Ovary (tissue), 9 donors: ENCODE data around the gene R3HDM1. TPM values are rescaled to one million over a fixed set of nuclear protein-coding genes. Genes with fewer than 3 reads are reported as not detected.
"Not testable (repeated sequence)": the region's sequence is repeated elsewhere in the genome, so short reads cannot be mapped to it uniquely, and the experiment has no call there.

Source experiments
- DNase-seq, 5 donors: peaks; one replicate each; pipeline ENCODE4 v3.0.0-alpha.2; 2019 to 2020
- H3K27ac ChIP-seq, 2 donors: fragments of 200-600 bp; one replicate each; pipeline versions ENCODE4 v1.5.1 to v1.8.0; 2019 to 2022
- H3K27me3 ChIP-seq: fragments of 200-600 bp; one replicate; pipeline ENCODE4 v1.8.0; 2022
- H3K36me3 ChIP-seq: fragments of 200-600 bp; sonication (generic); one replicate; pipeline ENCODE4 v1.5.1; 2019
- H3K4me1 ChIP-seq: one replicate; pipeline ENCODE4 v1.8.1; 2013; ENCODE audit warnings: mild to moderate bottlenecking, moderate library complexity; ENCODE audit not compliant: insufficient read depth
- H3K4me3 ChIP-seq: fragments of 200-600 bp; sonication (generic); one replicate; pipeline ENCODE4 v1.5.1; 2017
- H3K9me3 ChIP-seq, 2 donors: fragments of 200-600 bp in 1 of 2; sonication (generic) in 1 of 2; one replicate each; pipeline versions ENCODE4 v1.5.1 to v1.8.1; 2013 to 2019; ENCODE audit warnings: mild to moderate bottlenecking in 1 of 2, moderate library complexity in 1 of 2
- CTCF ChIP-seq, 3 donors: fragments of 450-650 bp in 2 of 3; fragments of 200-600 bp in 1 of 3; IDR thresholded peaks; one replicate each; pipeline versions ENCODE4 v1.5.1 to v1.8.0; 2016 to 2022; ENCODE audit warnings: antibody characterized with exemption in 3 of 3, mild to moderate bottlenecking in 1 of 3
- EP300 ChIP-seq: sonication (generic); formaldehyde crosslinking; IDR thresholded peaks from one replicate; pipeline ENCODE4 v1.6.1; 2017; ENCODE audit warnings: antibody characterized with exemption
- POLR2A ChIP-seq: fragments of 450-650 bp; IDR thresholded peaks from one replicate; pipeline ENCODE4 v1.6.1; 2017; ENCODE audit warnings: antibody characterized with exemption, mild to moderate bottlenecking, moderate library complexity
- WGBS, 3 donors: extraction: QIAGEN DNeasy Blood & Tissue Kit in 1 of 3; methylation state at CpG; one replicate each; pipeline versions ENCODE4 v1.1.5 to v1.1.7; 2013 to 2017; 5-methylcytosine and 5-hydroxymethylcytosine counted together
- intact Hi-C, 4 donors: fragments of 100-400 bp; cut with DNase I; formaldehyde crosslinking; loops; one replicate each; pipeline versions ENCODE4 v1.11.0 to v1.15.1; 2022 to 2023
- polyA plus RNA-seq, 2 donors: library from polyadenylated mRNA; stranded (reverse); fragments of 200-250 nt in 1 of 2; fragments of 350-450 nt in 1 of 2; fragmentation: Illumina TruSeq in 1 of 2; extraction: RNeasy Lipid Tissue Mini Kit (QIAGEN cat#74804) in 1 of 2; gene quantifications; one replicate each; pipeline ENCODE4 v1.2.3, GENCODE V29; 2013 to 2014
- total RNA-seq, 7 donors: library from RNA; depleted of rRNA in 2 of 7; stranded (reverse); fragments of >200 nt in 2 of 7; fragmentation: NEBNext Ultra II Directional in 3 of 7; extraction: Animal tissue kit (Norgen Biotek cat#: 25700) in 3 of 7; gene quantifications; one replicate each; pipeline versions ENCODE4 v1.1.0 to v1.2.4, GENCODE V29; 2016 to 2023
- donor health status: DM: no; HTN: no; CAD: no; lungs with moderate emphysema.
- donor health status: DM: no; HTN: no; CAD: no.
- donor health status: Bipolar disorder and iron deficiency.
- donor health status: DM: yes; HTN: yes; CAD: no.
- donor health status: DM: no; HTN: no; CAD: no.
- donor health status: DM: yes; HTN: yes; CAD: no.

Gene R3HDM1
- total and polyA plus RNA-seq, 9 donors: 8.9 to 34.4 (median 19.0) TPM

- no peak for DNase-seq
- H3K36me3 ChIP-seq: no peaks in the 10 kb centered on the region
- H3K4me1 ChIP-seq: no peaks in the 10 kb centered on the region
- no peak overlapping the region for H3K4me3 ChIP-seq
- no peaks in the 10 kb centered on the region for H3K27me3 ChIP-seq
- H3K27ac ChIP-seq: no peak overlapping the region
- intact Hi-C loops: no loop called here
- WGBS, 3 donors: 93 to 97% (median 93%) methylated on average over 2 of the region's 2 CpGs
- TF ChIP-seq EP300: no peak
- no peak for TF ChIP-seq CTCF (IDR thresholded peaks at IDR 0.05)
- no peak for TF ChIP-seq POLR2A
- no peaks in the 10 kb centered on the region for H3K9me3 ChIP-seq
Measured at GRCh38 chr2:135698838-135699237, 167.6 kb downstream of the R3HDM1 start.

GRCh38 chr2:135701442-135701841 lies 170.2 kb downstream of the R3HDM1 start:
- no peaks in the 10 kb centered on the region for H3K9me3 ChIP-seq
- H3K27me3 ChIP-seq: no peaks in the 10 kb centered on the region
- 88 to 98% (median 92%) methylated on average over 2 of the region's 2 CpGs for WGBS, 3 donors
- no peak for TF ChIP-seq CTCF (IDR thresholded peaks at IDR 0.05)
- no peak for TF ChIP-seq POLR2A
- TF ChIP-seq EP300: no peak
- no peak for DNase-seq
- H3K27ac ChIP-seq: no peak overlapping the region
- H3K4me3 ChIP-seq: no peak overlapping the region
- intact Hi-C loops: no loop called here
- no peaks in the 10 kb centered on the region for H3K4me1 ChIP-seq
- no peaks in the 10 kb centered on the region for H3K36me3 ChIP-seq

- Histone ChIP-seq H3K36me3 (no peaks in the 10 kb centered on the region), H3K9me3 (no peaks in the 10 kb centered on the region), H3K4me1 (no peaks in the 10 kb centered on the region), H3K4me3 (no peak overlapping the region), H3K27ac (no peak overlapping the region), H3K27me3 (no peaks in the 10 kb centered on the region)
- WGBS, 3 donors: 13 to 26% (median 18%) methylated on average over 1 of the region's 1 CpG
- intact Hi-C loops: no loop called here
- DNase-seq: no peak
- TF ChIP-seq POLR2A (no peak), CTCF (IDR thresholded peaks at IDR 0.05) (no peak), EP300 (no peak)
Measured at GRCh38 chr2:135703300-135703699, 172.0 kb downstream of the R3HDM1 start.

GRCh38 chr2:135704075-135704474 lies 172.8 kb downstream of the R3HDM1 start:
- H3K27ac ChIP-seq, H3K4me1 ChIP-seq, H3K9me3 ChIP-seq, H3K36me3 ChIP-seq, intact Hi-C loops, H3K4me3 ChIP-seq, DNase-seq, H3K27me3 ChIP-seq: not testable (repeated sequence)
- 95 to 97% (median 96%) methylated on average over 5 of the region's 5 CpGs for WGBS, 3 donors

- Histone ChIP-seq H3K36me3 (no peaks in the 10 kb centered on the region), H3K27me3 (no peaks in the 10 kb centered on the region), H3K4me1 (no peaks in the 10 kb centered on the region), H3K9me3 (no peaks in the 10 kb centered on the region), H3K27ac (no peak overlapping the region), H3K4me3 (no peak overlapping the region)
- intact Hi-C loops: no loop called here
- TF ChIP-seq EP300 (no peak), CTCF (IDR thresholded peaks at IDR 0.05) (no peak), POLR2A (no peak)
- 97% methylated on average over 4 of the region's 4 CpGs for WGBS, 3 donors
- no peak for DNase-seq
Measured at GRCh38 chr2:135708159-135708558, 176.9 kb downstream of the R3HDM1 start.
